Coronary artery (tissue), 2 donors: Measurements from ENCODE around the gene C1orf226.
A peak's percentile ranks its signal among the peaks of the same experiment; 100 is the strongest.

Experiments
- DNase-seq: peaks from one replicate; pipeline ENCODE4 v3.0.0-alpha.2; 2017; ENCODE audit warnings: low spot score
- H3K27ac ChIP-seq, 2 donors: fragments of 200-600 bp; sonication (generic); one replicate each; pipeline ENCODE4 v1.5.1; 2016 to 2019
- H3K4me3 ChIP-seq: fragments of 200-600 bp; sonication (generic); 2 replicates; pipeline ENCODE4 v1.5.1; 2016; ENCODE audit warnings: mild to moderate bottlenecking, moderate library complexity
- CTCF ChIP-seq: fragments of 200-600 bp; sonication (generic); IDR thresholded peaks from one replicate; pipeline ENCODE4 v1.5.1; 2019; ENCODE audit warnings: antibody characterized with exemption

C1orf226 gene

GRCh38 chr1:162381383-162381782 is at the start of gene C1orf226:
TSS of gene C1orf226 (plus strand) at chr1:162381728. CDS start at chr1:162381902, 174 bp downstream.
- H3K4me3 ChIP-seq, result no peak within 1 kb of the TSS
- no peak for TF ChIP-seq CTCF
- peak; percentile 19 for DNase-seq

GRCh38 chr1:162333991-162334390 is 47.5 kb upstream of the C1orf226 start:
- H3K4me3 ChIP-seq, result no peak overlapping the region
- no peak for TF ChIP-seq CTCF

More at GRCh38 chr1:162381383-162381782, at the start of gene C1orf226:
- no peak within 1 kb of the TSS for H3K27ac ChIP-seq

GRCh38 chr1:162335126-162335525 is 46.4 kb upstream of the C1orf226 start:
- no peak for DNase-seq
- no peak for TF ChIP-seq CTCF
- Histone ChIP-seq H3K4me3 (no peak overlapping the region), H3K27ac (no peak overlapping the region)

More at GRCh38 chr1:162333991-162334390, 47.5 kb upstream of the C1orf226 start:
- no peak overlapping the region for H3K27ac ChIP-seq
- DNase-seq, result no peak

- no peak for TF ChIP-seq CTCF
- Histone ChIP-seq H3K27ac (no peak overlapping the region), H3K4me3 (no peak overlapping the region)
- DNase-seq, result no peak
Measured at GRCh38 chr1:162336621-162337285, 44.8 kb upstream of the C1orf226 start.

GRCh38 chr1:162342452-162342983 is 39.0 kb upstream of the C1orf226 start:
- H3K4me3 ChIP-seq, result no peak overlapping the region
- DNase-seq, result no peak
- no peak overlapping the region for H3K27ac ChIP-seq
- TF ChIP-seq CTCF, result no peak

GRCh38 chr1:162343470-162343869 is 38.1 kb upstream of the C1orf226 start:
- H3K27ac ChIP-seq, result no peak overlapping the region
- no peak for DNase-seq
- TF ChIP-seq CTCF, result no peak
- no peak overlapping the region for H3K4me3 ChIP-seq

GRCh38 chr1:162347281-162347680 is 34.2 kb upstream of the C1orf226 start:
- no peak for DNase-seq
- TF ChIP-seq CTCF, result no peak
- no peak overlapping the region for H3K27ac ChIP-seq
- no peak overlapping the region for H3K4me3 ChIP-seq
